Measurements from ENCODE around the gene SYS1. TPM values are rescaled to one million over a fixed set of nuclear protein-coding genes. Genes with fewer than 3 reads are reported as not detected.
A peak's percentile ranks its signal among the peaks of the same experiment; 100 is the strongest.

SYS1 gene
- total RNA-seq, 2 donors from 2014 or later: 22.1 to 23.8 TPM

GRCh38 chr20:45359406-45360148 is 3.4 kb upstream of the SYS1 start:
- H3K4me1 ChIP-seq (ENCODE audit: control insufficient read depth, insufficient read depth, low read length): peaks cover 2% of the 10 kb centered on the region
- H3K4me1 Mint-ChIP-seq: peaks cover 18% of the 10 kb centered on the region
- no peak overlapping the region for H3K4me3 Mint-ChIP-seq
- H3K27me3 ChIP-seq (ENCODE audit: control insufficient read depth, insufficient read depth, low read length, poor library complexity, severe bottlenecking): no peaks in the 10 kb centered on the region
- no peaks in the 10 kb centered on the region for H3K27me3 Mint-ChIP-seq (ENCODE audit: insufficient read depth)
- no peaks in the 10 kb centered on the region for H3K9me3 Mint-ChIP-seq
- H3K9me3 ChIP-seq (ENCODE audit: control insufficient read depth, low read length): no peaks in the 10 kb centered on the region
- H3K4me3 ChIP-seq (ENCODE audit: low read length): no peak overlapping the region
- TF ChIP-seq CTCF (conservative IDR thresholded peaks at IDR 0.05): no peak
- H3K36me3 Mint-ChIP-seq (ENCODE audit: low read depth): no peaks in the 10 kb centered on the region
- no peak overlapping the region for H3K9ac ChIP-seq (ENCODE audit: extremely low read depth, low read length, poor library complexity, severe bottlenecking)
- no peak overlapping the region for H3K27ac ChIP-seq (ENCODE audit: low read depth, low read length)
- H3K27ac Mint-ChIP-seq: no peak overlapping the region
- DNase-seq: peak; percentile 51
- 91 to 96% methylated on average over 8 to 9 of the region's 9 CpGs for WGBS, 2 experiments (ENCODE audit: insufficient coverage in 1 of 2, insufficient read length in 1 of 2)
- H3K36me3 ChIP-seq (ENCODE audit: control insufficient read depth, insufficient read depth, low read length): no peaks in the 10 kb centered on the region

- H3K4me3 ChIP-seq (ENCODE audit: low read length): no peak overlapping the region
- H3K36me3 ChIP-seq (ENCODE audit: control insufficient read depth, insufficient read depth, low read length): peaks cover 16% of the 10 kb centered on the region
- no peaks in the 10 kb centered on the region for H3K9me3 ChIP-seq (ENCODE audit: control insufficient read depth, low read length)
- Mint-ChIP-seq H3K4me3 (no peak overlapping the region), H3K27me3 (ENCODE audit: insufficient read depth) (no peaks in the 10 kb centered on the region), H3K4me1 (peaks cover 26% of the 10 kb centered on the region), H3K27ac (no peak overlapping the region), H3K36me3 (ENCODE audit: low read depth) (peaks cover 11% of the 10 kb centered on the region), H3K9me3 (no peaks in the 10 kb centered on the region)
- no peak overlapping the region for H3K9ac ChIP-seq (ENCODE audit: extremely low read depth, low read length, poor library complexity, severe bottlenecking)
- TF ChIP-seq CTCF (conservative IDR thresholded peaks at IDR 0.05): no peak
- no peaks in the 10 kb centered on the region for H3K27me3 ChIP-seq (ENCODE audit: control insufficient read depth, insufficient read depth, low read length, poor library complexity, severe bottlenecking)
- peak; percentile 10 for DNase-seq
- no peaks in the 10 kb centered on the region for H3K4me1 ChIP-seq (ENCODE audit: control insufficient read depth, insufficient read depth, low read length)
- H3K27ac ChIP-seq (ENCODE audit: low read depth, low read length): no peak overlapping the region
- 90 to 100% methylated on average over 3 to 6 of the region's 6 CpGs for WGBS, 2 experiments (ENCODE audit: insufficient coverage in 1 of 2, insufficient read length in 1 of 2)
Observed at GRCh38 chr20:45361793-45362192, 1.2 kb upstream of the SYS1 start.

GRCh38 chr20:45363611-45364492 is 896 bp downstream of the SYS1 start:
- H3K36me3 Mint-ChIP-seq (ENCODE audit: low read depth): peaks cover 28% of the 10 kb centered on the region
- TF ChIP-seq CTCF (conservative IDR thresholded peaks at IDR 0.05): no peak
- no peaks in the 10 kb centered on the region for H3K27me3 ChIP-seq (ENCODE audit: control insufficient read depth, insufficient read depth, low read length, poor library complexity, severe bottlenecking)
- no peaks in the 10 kb centered on the region for H3K27me3 Mint-ChIP-seq (ENCODE audit: insufficient read depth)
- WGBS, 2 experiments (ENCODE audit: insufficient coverage in 1 of 2, insufficient read length in 1 of 2): 32 to 49% methylated on average over 10 to 23 of the region's 23 CpGs
- no peaks in the 10 kb centered on the region for H3K4me1 ChIP-seq (ENCODE audit: control insufficient read depth, insufficient read depth, low read length)
- H3K4me3 Mint-ChIP-seq: peak overlapping the region; percentile 98
- peak overlapping the region; percentile 82 for H3K27ac ChIP-seq (ENCODE audit: low read depth, low read length)
- peak; percentile 34 for DNase-seq
- H3K36me3 ChIP-seq (ENCODE audit: control insufficient read depth, insufficient read depth, low read length): peaks cover 37% of the 10 kb centered on the region
- no peaks in the 10 kb centered on the region for H3K9me3 Mint-ChIP-seq
- H3K9ac ChIP-seq (ENCODE audit: extremely low read depth, low read length, poor library complexity, severe bottlenecking): peak overlapping the region; percentile 84
- H3K4me3 ChIP-seq (ENCODE audit: low read length): peak overlapping the region; percentile 88
- H3K27ac Mint-ChIP-seq: peak overlapping the region; percentile 100
- no peaks in the 10 kb centered on the region for H3K9me3 ChIP-seq (ENCODE audit: control insufficient read depth, low read length)
- peaks cover 17% of the 10 kb centered on the region for H3K4me1 Mint-ChIP-seq
